Measurements from ENCODE around the gene C3.
"Not testable (repeated sequence)": the region's sequence is repeated elsewhere in the genome, so short reads cannot be mapped to it uniquely, and the experiment has no call there.

C3 gene

GRCh38 chr19:6693056-6693471 lies 27.4 kb downstream of the C3 start:
- no peak for DNase-seq (ENCODE audit: low read depth in 2 of 2)

DNA sequence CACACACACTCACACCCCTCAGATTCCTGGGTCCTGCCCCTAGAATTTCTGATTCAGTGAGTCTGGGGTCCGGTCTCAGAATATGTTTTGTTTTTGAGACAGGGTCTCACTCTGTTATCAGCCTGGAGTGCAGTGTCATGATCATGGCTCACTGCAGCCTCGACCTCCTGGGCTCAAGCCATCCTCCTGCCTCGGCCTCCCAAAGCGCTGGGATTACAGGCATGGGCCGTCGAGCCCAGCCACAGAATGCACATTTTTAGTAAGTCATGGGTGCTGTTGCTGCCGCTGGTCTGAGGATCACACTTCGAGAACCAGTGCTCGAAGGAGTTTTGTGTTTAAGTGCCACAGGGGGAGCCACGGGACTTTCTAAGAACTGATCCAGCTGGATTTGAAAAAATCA lies 28.4 kb downstream of the C3 start:
- DNase-seq (ENCODE audit: low read depth in 2 of 2), result no peak

GRCh38 chr19:6691342-6691741 lies 29.1 kb downstream of the C3 start:
- no peak for DNase-seq (ENCODE audit: low read depth in 2 of 2)

GRCh38 chr19:6690160-6690885 lies 30.1 kb downstream of the C3 start:
- no peak for DNase-seq (ENCODE audit: low read depth in 2 of 2)

- DNase-seq (ENCODE audit: low read depth in 2 of 2), result no peak
These were observed 33.3 kb downstream of the C3 start for GRCh38 chr19:6687114-6687513.

DNA sequence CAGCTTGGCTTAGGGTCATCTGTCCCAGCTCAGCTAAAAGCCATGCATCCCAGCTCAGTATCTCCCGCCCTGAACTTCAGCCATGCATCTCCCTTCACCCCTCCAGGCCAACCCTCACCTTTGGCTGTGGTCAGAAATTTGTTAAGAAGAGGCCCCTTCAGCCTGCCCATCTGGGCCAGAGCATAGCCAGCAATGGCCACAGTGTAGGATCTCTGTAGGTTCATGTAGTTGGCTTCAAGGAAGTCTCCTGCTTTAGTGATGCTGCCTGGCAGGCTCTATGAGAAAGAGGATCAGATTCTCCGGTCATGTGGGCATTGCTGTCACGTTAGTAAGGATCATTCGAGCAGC lies 33.8 kb downstream of the C3 start:
- DNase-seq (ENCODE audit: low read depth in 2 of 2), result no peak

DNA sequence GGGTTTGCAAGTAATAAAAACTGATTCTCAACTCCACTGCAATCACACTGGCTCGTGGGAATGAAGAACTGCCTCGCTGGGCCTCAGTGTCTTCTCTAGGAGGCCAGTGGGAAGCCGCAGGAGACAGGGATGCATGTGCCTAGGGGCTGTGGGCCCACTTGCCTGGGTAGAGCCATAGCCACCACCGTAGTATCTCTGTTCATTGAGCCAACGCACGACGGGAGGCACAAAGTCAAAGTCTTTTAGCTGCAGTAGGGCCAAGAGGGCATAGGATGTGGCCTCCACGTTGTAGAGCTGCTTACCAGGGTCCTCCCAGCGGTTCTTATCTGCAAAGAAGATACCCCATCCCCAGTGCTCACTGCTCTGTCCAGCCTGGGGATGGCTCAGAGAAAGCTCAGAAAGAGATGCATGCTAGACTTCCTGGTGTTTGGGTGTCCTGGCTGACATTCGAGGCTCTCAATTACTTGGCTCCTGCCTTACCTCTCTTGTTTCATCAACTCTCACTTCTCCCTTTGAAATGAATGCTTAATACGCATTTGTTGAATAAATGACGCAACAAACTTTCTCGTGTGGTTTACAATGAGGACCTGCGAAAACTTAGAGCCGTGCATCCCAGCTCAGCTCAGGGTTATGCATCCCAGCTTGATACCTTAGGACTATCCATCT lies 34.4 kb downstream of the C3 start:
- no peak for DNase-seq (ENCODE audit: low read depth in 2 of 2)

GRCh38 chr19:6685482-6685881 lies 35.0 kb downstream of the C3 start:
- no peak for DNase-seq (ENCODE audit: low read depth in 2 of 2)

DNA sequence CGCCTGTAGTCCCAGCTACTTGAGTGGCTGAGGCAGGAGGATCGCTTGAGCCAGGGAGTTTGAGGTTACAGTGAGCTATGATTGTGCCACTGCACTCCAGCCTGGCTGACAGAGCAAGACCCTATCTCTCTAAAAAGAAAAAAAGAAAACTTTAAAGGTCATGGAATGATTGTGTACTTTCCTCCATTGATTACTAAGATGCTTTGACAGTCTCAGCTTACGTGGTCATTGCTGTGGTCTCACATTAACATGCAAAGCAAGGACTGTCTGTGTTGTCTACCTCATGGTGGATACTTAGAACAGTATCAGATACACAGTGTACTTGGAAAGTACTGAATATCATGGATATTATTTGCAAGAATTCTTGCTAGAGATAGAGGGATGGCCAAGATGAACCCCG lies 36.5 kb downstream of the C3 start:
- DNase-seq (ENCODE audit: low read depth in 2 of 2), result no peak

DNA sequence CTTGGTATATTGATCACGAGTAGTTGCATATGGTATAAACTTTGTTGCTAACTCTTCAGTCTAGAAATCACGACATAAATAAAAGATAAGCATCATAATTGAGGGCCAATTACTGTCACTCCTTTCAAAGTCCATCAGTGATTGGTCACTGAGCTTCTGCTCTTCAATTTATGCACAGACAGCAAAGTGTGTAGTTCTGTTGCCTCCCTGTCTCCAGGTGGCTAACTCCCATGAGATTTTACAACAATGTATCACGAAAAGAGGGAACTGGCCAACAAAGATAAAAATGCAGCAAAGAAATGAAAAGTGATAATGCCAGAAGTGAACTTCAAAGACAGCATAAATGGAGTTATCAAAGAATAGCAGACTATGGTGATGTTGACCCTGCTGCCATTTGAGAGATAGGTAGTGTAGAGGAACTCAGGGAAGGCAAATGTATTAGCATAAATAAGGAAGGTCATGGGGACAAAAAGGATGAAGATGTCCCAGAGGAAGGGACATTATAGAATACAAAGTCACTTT lies 37.8 kb downstream of the C3 start:
- no peak for DNase-seq (ENCODE audit: low read depth in 2 of 2)

DNA sequence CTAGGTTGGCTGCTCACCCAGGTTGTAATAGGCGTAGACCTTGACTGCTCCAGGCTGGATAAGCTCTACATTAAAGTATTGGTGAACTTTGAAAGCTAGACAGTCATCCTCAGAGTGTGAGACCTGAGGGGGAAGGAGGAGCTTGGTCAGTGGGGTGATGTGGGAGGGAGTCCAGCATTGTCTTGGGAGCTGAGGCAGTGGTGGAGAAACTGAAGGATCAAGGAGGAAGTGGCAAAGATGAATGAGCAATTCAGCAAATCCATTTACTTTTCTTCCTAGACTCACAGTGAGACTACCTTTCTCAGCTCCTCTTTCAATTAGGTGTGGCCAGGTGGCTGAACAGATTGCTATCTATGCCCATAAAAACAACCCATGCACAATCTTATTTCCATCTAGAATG lies 40.3 kb downstream of the C3 start:
- no peak for DNase-seq (ENCODE audit: low read depth in 2 of 2)

DNA sequence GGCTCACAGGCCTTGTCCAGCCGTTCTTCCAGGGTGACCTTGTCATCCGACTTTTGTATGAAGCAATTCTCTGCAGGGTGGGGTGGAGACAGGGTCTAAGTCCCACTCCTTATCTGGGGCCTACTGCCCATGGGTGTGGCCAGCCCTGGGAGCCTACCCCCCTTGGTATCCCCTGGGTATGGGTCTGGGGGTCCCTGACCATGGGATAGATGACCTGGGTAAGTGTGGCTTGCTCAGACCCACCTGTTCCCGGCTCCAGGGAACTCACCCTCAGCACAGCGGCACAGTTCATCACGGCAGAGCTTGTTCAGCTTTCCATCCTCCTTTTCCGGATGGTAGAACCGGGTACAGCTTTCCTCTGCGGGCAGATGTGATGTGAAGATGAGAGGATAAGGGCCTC lies 41.3 kb downstream of the C3 start:
- no peak for DNase-seq (ENCODE audit: low read depth in 2 of 2)

GRCh38 chr19:6678690-6679109 lies 41.8 kb downstream of the C3 start:
- DNase-seq (ENCODE audit: low read depth in 2 of 2), result peak; percentile 44 to 75

GRCh38 chr19:6677883-6678689 lies 42.4 kb downstream of the C3 start:
- DNase-seq (ENCODE audit: low read depth in 2 of 2), result peak in 1 of 2 donors; percentile 26

GRCh38 chr19:6677495-6677882 lies 43.0 kb downstream of the C3 start:
- DNase-seq (ENCODE audit: low read depth in 2 of 2), result no peak

DNA sequence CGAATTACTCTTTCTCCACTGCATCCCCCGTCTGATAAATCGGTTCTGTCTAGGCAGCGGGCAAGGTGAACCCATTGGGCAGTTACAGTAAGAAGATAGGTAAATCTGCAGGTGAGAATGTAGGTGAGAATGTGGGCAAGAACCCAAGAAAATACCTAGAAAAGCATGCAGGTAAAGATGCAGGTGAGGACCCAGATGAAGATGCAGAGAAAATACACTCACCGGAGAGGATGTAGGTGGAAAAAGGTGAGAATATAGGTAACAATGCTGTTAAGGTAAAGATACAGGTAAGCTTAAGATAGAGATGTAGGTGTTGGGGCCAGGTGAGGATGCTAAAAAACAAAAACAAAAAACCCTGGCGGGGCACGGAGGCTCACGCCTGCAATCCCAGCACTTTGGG lies 44.2 kb downstream of the C3 start:
- no peak for DNase-seq (ENCODE audit: low read depth in 2 of 2)

GRCh38 chr19:6674868-6675305 lies 45.6 kb downstream of the C3 start:
- peak; percentile 89 to 95 for DNase-seq (ENCODE audit: low read depth in 2 of 2)

DNA sequence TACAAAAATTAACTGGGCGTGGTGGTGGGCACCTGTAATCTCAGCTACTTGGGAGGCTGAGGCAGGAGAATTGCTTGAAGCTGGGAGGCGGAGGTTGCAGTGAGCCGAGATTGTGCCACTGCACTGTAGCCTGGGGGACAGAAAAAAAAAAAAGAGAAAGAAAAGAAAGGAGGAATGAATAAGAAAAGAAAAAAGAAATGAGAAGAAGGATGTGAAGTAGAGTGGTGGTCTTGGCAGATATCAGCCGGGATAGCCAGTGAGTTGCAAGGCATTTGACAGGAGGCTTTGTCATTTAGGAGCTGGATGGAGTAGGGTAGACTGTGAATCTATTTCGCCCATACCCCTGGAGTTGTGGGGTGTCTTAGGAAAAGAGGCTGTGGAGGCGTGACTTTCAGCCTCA lies 46.0 kb downstream of the C3 start:
- not testable (repeated sequence) for DNase-seq (ENCODE audit: low read depth in 2 of 2)

GRCh38 chr19:6672693-6673290 lies 47.7 kb downstream of the C3 start:
- no peak for DNase-seq (ENCODE audit: low read depth in 2 of 2)

- DNase-seq (ENCODE audit: low read depth in 2 of 2), result no peak
These were observed 48.5 kb downstream of the C3 start for GRCh38 chr19:6671960-6672359.

DNA sequence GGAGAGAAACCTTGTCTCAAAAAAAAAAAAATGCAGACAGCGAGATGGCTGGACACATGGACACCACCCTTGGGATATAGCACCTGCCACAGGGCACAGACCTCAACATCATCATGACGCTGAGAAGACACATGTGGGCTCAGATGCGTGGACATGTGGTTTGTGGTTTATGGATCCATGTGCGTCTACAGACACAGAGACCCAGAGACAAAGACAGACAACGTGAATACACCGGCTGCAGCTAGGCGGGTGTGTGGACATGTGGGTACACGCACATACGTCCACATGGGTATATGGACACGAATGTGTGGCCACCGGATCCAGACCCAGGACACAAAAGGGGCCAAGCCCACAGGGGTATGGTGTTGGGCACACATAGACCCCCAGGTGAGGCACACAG lies 51.8 kb downstream of the C3 start:
- DNase-seq (ENCODE audit: low read depth in 2 of 2), result peak in 1 of 2 donors; percentile 26

- peak; percentile 27 to 38 for DNase-seq (ENCODE audit: low read depth in 2 of 2)
These were observed 53.3 kb downstream of the C3 start for GRCh38 chr19:6667114-6667627.
